Fibroblast of lung (primary cell): ENCODE results near the gene SCUBE3. TPM values are rescaled to one million over a fixed set of nuclear protein-coding genes. Genes with fewer than 3 reads are reported as not detected.

Experiments
- DNase-seq, 2 donors: peaks; one replicate each; pipeline versions ENCODE4 v3.0.0 to v3.0.0-alpha.2; 2010; ENCODE audit warnings: low read depth in 2 of 2
- H2AFZ ChIP-seq: 2 replicates; pipeline ENCODE4 v1.5.1; 2012; ENCODE audit warnings: low read length, control low read depth, inconsistent platforms
- H3K27ac ChIP-seq: 2 replicates; pipeline ENCODE4 v1.5.1; 2011; ENCODE audit warnings: low read length, control low read depth; ENCODE audit not compliant: insufficient read depth
- H3K27me3 ChIP-seq: 2 replicates; pipeline ENCODE4 v1.5.1; 2011; ENCODE audit warnings: mild to moderate bottlenecking, low read length; ENCODE audit not compliant: control insufficient read depth, insufficient read depth
- H3K36me3 ChIP-seq: 2 replicates; pipeline ENCODE4 v1.5.1; 2011; ENCODE audit warnings: low read length; ENCODE audit not compliant: control insufficient read depth, insufficient read depth
- H3K4me1 ChIP-seq: 2 replicates; pipeline ENCODE4 v1.5.1; 2011; ENCODE audit warnings: low read length; ENCODE audit not compliant: control insufficient read depth, insufficient read depth; ENCODE audit errors: extremely low read depth
- H3K4me2 ChIP-seq: 2 replicates; pipeline ENCODE4 v1.5.1; 2011; ENCODE audit warnings: low read length, control low read depth; ENCODE audit not compliant: insufficient read depth; ENCODE audit errors: extremely low read depth
- H3K4me3 ChIP-seq, 4 experiments: fragments of 200-600 bp in 1 of 4; sonication (generic) in 1 of 4; replicated peaks in 1 of 4; 2 replicates each; pipeline ENCODE4 v1.5.1; 2011 to 2016; ENCODE audit warnings: low read length in 4 of 4, low read depth in 3 of 4, mild to moderate bottlenecking in 3 of 4, control low read depth in 2 of 4, inconsistent platforms in 1 of 4, mixed read lengths in 1 of 4; ENCODE audit not compliant: insufficient read depth in 1 of 4; ENCODE audit errors: control extremely low read depth in 1 of 4
- H3K79me2 ChIP-seq: 2 replicates; pipeline ENCODE4 v1.5.1; 2012; ENCODE audit warnings: mild to moderate bottlenecking, low read length, inconsistent platforms; ENCODE audit not compliant: control insufficient read depth, insufficient read depth
- H3K9ac ChIP-seq: 2 replicates; pipeline ENCODE4 v1.5.1; 2011; ENCODE audit warnings: mild to moderate bottlenecking, low read length, control low read depth; ENCODE audit not compliant: insufficient read depth
- H3K9me3 ChIP-seq: 2 replicates; pipeline ENCODE4 v1.5.1; 2012; ENCODE audit warnings: low read depth, low read length; ENCODE audit not compliant: control insufficient read depth, insufficient read depth
- H4K20me1 ChIP-seq: 2 replicates; pipeline ENCODE4 v1.5.1; 2011; ENCODE audit warnings: low read length; ENCODE audit not compliant: control insufficient read depth, insufficient read depth; ENCODE audit errors: extremely low read depth
- CTCF ChIP-seq, 2 donors: IDR thresholded peaks in 1 of 2; conservative IDR thresholded peaks in 1 of 2; 1 replicate in 1 of 2; 2 replicates in 1 of 2; pipeline ENCODE4 v1.5.1; 2011 to 2012; ENCODE audit warnings: low read length in 2 of 2, control low read depth in 1 of 2, inconsistent platforms in 1 of 2, low read depth in 1 of 2, mild to moderate bottlenecking in 1 of 2
- EZH2 ChIP-seq: IDR thresholded peaks from 2 replicates; pipeline ENCODE4 v1.5.1; 2012; ENCODE audit warnings: low read length, control low read depth, mild to moderate bottlenecking; ENCODE audit errors: missing control alignments
- polyA plus RNA-seq, 2 donors: library from polyadenylated mRNA; depleted of rRNA in 1 of 2; stranded (reverse) in 1 of 2; unstranded in 1 of 2; fragments of >200 nt; gene quantifications; 2 replicates each; pipeline ENCODE4 v1.2.1, GENCODE V29; 2011 to 2012; ENCODE audit warnings: missing spikeins in 1 of 2
- total RNA-seq: library from RNA; depleted of rRNA; stranded (reverse); fragments of >200 nt; gene quantifications from 2 replicates; pipeline ENCODE4 v1.2.1, GENCODE V29; 2014

SCUBE3 gene
- total and polyA plus RNA-seq, 2 donors (not counting 1 experiment from before 2014, with no cell fraction given) = under 0.01 to 1.2 TPM

GRCh38 chr6:35242906-35243305 lies 29.1 kb downstream of the SCUBE3 start:
- H3K27me3 ChIP-seq = no peaks in the 10 kb centered on the region
- peaks cover 1% of the 10 kb centered on the region for H3K36me3 ChIP-seq
- H3K27ac ChIP-seq = no peak overlapping the region
- H3K4me1 ChIP-seq = no peaks in the 10 kb centered on the region
- no peak overlapping the region for H3K4me3 ChIP-seq
- H3K79me2 ChIP-seq = no peaks in the 10 kb centered on the region
- no peak for TF ChIP-seq EZH2
- TF ChIP-seq CTCF (conservative IDR thresholded peaks at IDR 0.05 in 1 of 2, IDR thresholded peaks at IDR 0.05 in 1 of 2; ENCODE audit: low read depth in 1 of 2, low read length in 2 of 2) = no peak
- no peaks in the 10 kb centered on the region for H4K20me1 ChIP-seq
- no peak for DNase-seq
- no peak overlapping the region for H2AFZ ChIP-seq
- no peaks in the 10 kb centered on the region for H3K9me3 ChIP-seq
- H3K4me2 ChIP-seq = no peak overlapping the region
- H3K9ac ChIP-seq = no peak overlapping the region

- Histone ChIP-seq H3K79me2 (no peaks in the 10 kb centered on the region), H3K4me1 (no peaks in the 10 kb centered on the region), H3K4me3 (no peak overlapping the region), H3K9ac (no peak overlapping the region), H3K27ac (no peak overlapping the region), H3K9me3 (no peaks in the 10 kb centered on the region), H4K20me1 (no peaks in the 10 kb centered on the region), H3K27me3 (no peaks in the 10 kb centered on the region), H3K4me2 (no peak overlapping the region), H2AFZ (no peak overlapping the region), H3K36me3 (peaks cover 1% of the 10 kb centered on the region)
- no peak for DNase-seq
- TF ChIP-seq CTCF (conservative IDR thresholded peaks at IDR 0.05 in 1 of 2, IDR thresholded peaks at IDR 0.05 in 1 of 2; ENCODE audit: low read depth in 1 of 2, low read length in 2 of 2) (no peak), EZH2 (no peak)
Measured at GRCh38 chr6:35243386-35243958, 29.7 kb downstream of the SCUBE3 start.

GRCh38 chr6:35244551-35244950 lies 30.8 kb downstream of the SCUBE3 start:
- Histone ChIP-seq H3K27ac (no peak overlapping the region), H3K79me2 (no peaks in the 10 kb centered on the region), H3K9me3 (no peaks in the 10 kb centered on the region), H3K9ac (no peak overlapping the region), H4K20me1 (no peaks in the 10 kb centered on the region), H2AFZ (no peak overlapping the region), H3K4me1 (no peaks in the 10 kb centered on the region), H3K4me3 (no peak overlapping the region), H3K36me3 (peaks cover 1% of the 10 kb centered on the region), H3K4me2 (no peak overlapping the region), H3K27me3 (no peaks in the 10 kb centered on the region)
- TF ChIP-seq CTCF (conservative IDR thresholded peaks at IDR 0.05 in 1 of 2, IDR thresholded peaks at IDR 0.05 in 1 of 2; ENCODE audit: low read depth in 1 of 2, low read length in 2 of 2) (no peak), EZH2 (no peak)
- no peak for DNase-seq
